ENCODE measurements around the gene CFTR.

CFTR gene

GRCh38 chr7:117673839-117674238 lies 194.0 kb downstream of the CFTR start:
- Histone ChIP-seq H3K36me3 (ENCODE audit: control insufficient read depth in 1 of 2, insufficient read depth in 2 of 2, low read length in 2 of 2) (no peaks in the 10 kb centered on the region), H3K4me1 (ENCODE audit: control insufficient read depth in 1 of 2, insufficient read depth in 2 of 2, low read length in 2 of 2) (no peaks in the 10 kb centered on the region), H3K27ac (ENCODE audit: low read length) (no peak overlapping the region), H3K4me3 (ENCODE audit: low read depth in 1 of 2, low read length in 2 of 2) (no peak overlapping the region), H3K27me3 (ENCODE audit: low read depth, low read length) (no peaks in the 10 kb centered on the region), H3K9me3 (ENCODE audit: control insufficient read depth in 1 of 2, low read length in 2 of 2) (no peaks in the 10 kb centered on the region)

- no peaks in the 10 kb centered on the region for H3K9me3 ChIP-seq (ENCODE audit: control insufficient read depth in 1 of 2, low read length in 2 of 2)
- H3K27ac ChIP-seq (ENCODE audit: low read length) = no peak overlapping the region
- no peaks in the 10 kb centered on the region for H3K4me1 ChIP-seq (ENCODE audit: control insufficient read depth in 1 of 2, insufficient read depth in 2 of 2, low read length in 2 of 2)
- H3K36me3 ChIP-seq (ENCODE audit: control insufficient read depth in 1 of 2, insufficient read depth in 2 of 2, low read length in 2 of 2) = no peaks in the 10 kb centered on the region
- H3K4me3 ChIP-seq (ENCODE audit: low read depth in 1 of 2, low read length in 2 of 2) = no peak overlapping the region
- no peaks in the 10 kb centered on the region for H3K27me3 ChIP-seq (ENCODE audit: low read depth, low read length)
Measured at GRCh38 chr7:117674617-117675016, 194.8 kb downstream of the CFTR start.

- Histone ChIP-seq H3K9me3 (ENCODE audit: control insufficient read depth in 1 of 2, low read length in 2 of 2) (no peaks in the 10 kb centered on the region), H3K4me3 (ENCODE audit: low read depth in 1 of 2, low read length in 2 of 2) (no peak overlapping the region), H3K4me1 (ENCODE audit: control insufficient read depth in 1 of 2, insufficient read depth in 2 of 2, low read length in 2 of 2) (no peaks in the 10 kb centered on the region), H3K27me3 (ENCODE audit: low read depth, low read length) (no peaks in the 10 kb centered on the region), H3K36me3 (ENCODE audit: control insufficient read depth in 1 of 2, insufficient read depth in 2 of 2, low read length in 2 of 2) (no peaks in the 10 kb centered on the region), H3K27ac (ENCODE audit: low read length) (no peak overlapping the region)
Measured at GRCh38 chr7:117675497-117676435, 195.9 kb downstream of the CFTR start.

- Histone ChIP-seq H3K27me3 (ENCODE audit: low read depth, low read length) (no peaks in the 10 kb centered on the region), H3K9me3 (ENCODE audit: control insufficient read depth in 1 of 2, low read length in 2 of 2) (no peaks in the 10 kb centered on the region), H3K27ac (ENCODE audit: low read length) (no peak overlapping the region)
Measured at GRCh38 chr7:117679120-117679519, 199.3 kb downstream of the CFTR start.

GRCh38 chr7:117682681-117683385 lies 203.0 kb downstream of the CFTR start:
- Histone ChIP-seq H3K36me3 (ENCODE audit: control insufficient read depth in 1 of 2, insufficient read depth in 2 of 2, low read length in 2 of 2) (no peaks in the 10 kb centered on the region), H3K4me3 (ENCODE audit: low read depth in 1 of 2, low read length in 2 of 2) (no peak overlapping the region), H3K4me1 (ENCODE audit: control insufficient read depth in 1 of 2, insufficient read depth in 2 of 2, low read length in 2 of 2) (no peaks in the 10 kb centered on the region), H3K9me3 (ENCODE audit: control insufficient read depth in 1 of 2, low read length in 2 of 2) (no peaks in the 10 kb centered on the region), H3K27ac (ENCODE audit: low read length) (no peak overlapping the region), H3K27me3 (ENCODE audit: low read depth, low read length) (no peaks in the 10 kb centered on the region)

More at GRCh38 chr7:117679120-117679519, 199.3 kb downstream of the CFTR start:
- no peak overlapping the region for H3K4me3 ChIP-seq (ENCODE audit: low read depth in 1 of 2, low read length in 2 of 2)
- H3K36me3 ChIP-seq (ENCODE audit: control insufficient read depth in 1 of 2, insufficient read depth in 2 of 2, low read length in 2 of 2) = no peaks in the 10 kb centered on the region
- H3K4me1 ChIP-seq (ENCODE audit: control insufficient read depth in 1 of 2, insufficient read depth in 2 of 2, low read length in 2 of 2) = no peaks in the 10 kb centered on the region

- H3K4me3 ChIP-seq (ENCODE audit: low read depth in 1 of 2, low read length in 2 of 2) = no peak overlapping the region
- no peaks in the 10 kb centered on the region for H3K4me1 ChIP-seq (ENCODE audit: control insufficient read depth in 1 of 2, insufficient read depth in 2 of 2, low read length in 2 of 2)
- no peak overlapping the region for H3K27ac ChIP-seq (ENCODE audit: low read length)
- H3K36me3 ChIP-seq (ENCODE audit: control insufficient read depth in 1 of 2, insufficient read depth in 2 of 2, low read length in 2 of 2) = no peaks in the 10 kb centered on the region
- no peaks in the 10 kb centered on the region for H3K9me3 ChIP-seq (ENCODE audit: control insufficient read depth in 1 of 2, low read length in 2 of 2)
- H3K27me3 ChIP-seq (ENCODE audit: low read depth, low read length) = no peaks in the 10 kb centered on the region
Measured at GRCh38 chr7:117683430-117684175, 203.8 kb downstream of the CFTR start.

GRCh38 chr7:117685795-117686194 lies 206.0 kb downstream of the CFTR start:
- H3K36me3 ChIP-seq (ENCODE audit: control insufficient read depth in 1 of 2, insufficient read depth in 2 of 2, low read length in 2 of 2) = no peaks in the 10 kb centered on the region
- no peaks in the 10 kb centered on the region for H3K9me3 ChIP-seq (ENCODE audit: control insufficient read depth in 1 of 2, low read length in 2 of 2)
- no peak overlapping the region for H3K4me3 ChIP-seq (ENCODE audit: low read depth in 1 of 2, low read length in 2 of 2)
- no peaks in the 10 kb centered on the region for H3K4me1 ChIP-seq (ENCODE audit: control insufficient read depth in 1 of 2, insufficient read depth in 2 of 2, low read length in 2 of 2)
- H3K27ac ChIP-seq (ENCODE audit: low read length) = no peak overlapping the region
- H3K27me3 ChIP-seq (ENCODE audit: low read depth, low read length) = no peaks in the 10 kb centered on the region

GRCh38 chr7:117686311-117686935 lies 206.6 kb downstream of the CFTR start:
- no peaks in the 10 kb centered on the region for H3K36me3 ChIP-seq (ENCODE audit: control insufficient read depth in 1 of 2, insufficient read depth in 2 of 2, low read length in 2 of 2)
- no peaks in the 10 kb centered on the region for H3K27me3 ChIP-seq (ENCODE audit: low read depth, low read length)
- no peaks in the 10 kb centered on the region for H3K9me3 ChIP-seq (ENCODE audit: control insufficient read depth in 1 of 2, low read length in 2 of 2)
- no peak overlapping the region for H3K27ac ChIP-seq (ENCODE audit: low read length)
- no peak overlapping the region for H3K4me3 ChIP-seq (ENCODE audit: low read depth in 1 of 2, low read length in 2 of 2)
- H3K4me1 ChIP-seq (ENCODE audit: control insufficient read depth in 1 of 2, insufficient read depth in 2 of 2, low read length in 2 of 2) = no peaks in the 10 kb centered on the region

GRCh38 chr7:117688126-117688525 lies 208.3 kb downstream of the CFTR start:
- Histone ChIP-seq H3K27me3 (ENCODE audit: low read depth, low read length) (no peaks in the 10 kb centered on the region), H3K9me3 (ENCODE audit: control insufficient read depth in 1 of 2, low read length in 2 of 2) (no peaks in the 10 kb centered on the region), H3K36me3 (ENCODE audit: control insufficient read depth in 1 of 2, insufficient read depth in 2 of 2, low read length in 2 of 2) (no peaks in the 10 kb centered on the region), H3K4me3 (ENCODE audit: low read depth in 1 of 2, low read length in 2 of 2) (no peak overlapping the region), H3K27ac (ENCODE audit: low read length) (no peak overlapping the region), H3K4me1 (ENCODE audit: control insufficient read depth in 1 of 2, insufficient read depth in 2 of 2, low read length in 2 of 2) (no peaks in the 10 kb centered on the region)

- Histone ChIP-seq H3K9me3 (ENCODE audit: control insufficient read depth in 1 of 2, low read length in 2 of 2) (no peaks in the 10 kb centered on the region), H3K4me1 (ENCODE audit: control insufficient read depth in 1 of 2, insufficient read depth in 2 of 2, low read length in 2 of 2) (no peaks in the 10 kb centered on the region), H3K36me3 (ENCODE audit: control insufficient read depth in 1 of 2, insufficient read depth in 2 of 2, low read length in 2 of 2) (no peaks in the 10 kb centered on the region), H3K27ac (ENCODE audit: low read length) (no peak overlapping the region), H3K27me3 (ENCODE audit: low read depth, low read length) (no peaks in the 10 kb centered on the region), H3K4me3 (ENCODE audit: low read depth in 1 of 2, low read length in 2 of 2) (no peak overlapping the region)
Measured at GRCh38 chr7:117689406-117689805, 209.6 kb downstream of the CFTR start.

GRCh38 chr7:117690147-117690546 lies 210.3 kb downstream of the CFTR start:
- Histone ChIP-seq H3K4me1 (ENCODE audit: control insufficient read depth in 1 of 2, insufficient read depth in 2 of 2, low read length in 2 of 2) (no peaks in the 10 kb centered on the region), H3K4me3 (ENCODE audit: low read depth in 1 of 2, low read length in 2 of 2) (no peak overlapping the region), H3K36me3 (ENCODE audit: control insufficient read depth in 1 of 2, insufficient read depth in 2 of 2, low read length in 2 of 2) (no peaks in the 10 kb centered on the region), H3K27ac (ENCODE audit: low read length) (no peak overlapping the region), H3K9me3 (ENCODE audit: control insufficient read depth in 1 of 2, low read length in 2 of 2) (no peaks in the 10 kb centered on the region), H3K27me3 (ENCODE audit: low read depth, low read length) (no peaks in the 10 kb centered on the region)
